ENCODE data around the gene OR5B12.

DNA sequence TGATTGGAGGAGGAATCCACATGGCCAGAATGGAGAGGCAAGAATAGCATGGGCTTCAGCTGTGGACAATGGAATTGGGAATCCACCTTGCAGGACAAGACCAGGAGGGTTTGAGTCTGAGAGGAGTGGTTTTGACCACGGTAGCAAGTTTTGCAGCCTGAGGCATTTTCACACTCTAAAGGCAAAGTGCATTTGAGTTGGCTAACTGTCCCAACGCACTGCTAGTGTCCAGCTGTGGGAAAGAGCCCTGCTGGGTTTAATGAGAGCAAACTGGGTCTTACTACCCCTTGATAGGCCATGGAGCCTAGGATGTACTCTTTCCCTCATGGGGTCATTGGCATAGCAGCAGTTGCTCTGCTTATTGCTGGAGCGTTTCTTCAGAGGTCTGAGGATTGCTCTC is 14.0 kb downstream of the OR5B12 start, which contains the start of gene OR5B2:
- no peak for TF ChIP-seq POLR2A (IDR thresholded peaks at IDR 0.05; ENCODE audit: borderline replicate concordance, extremely low read depth, insufficient read depth, insufficient read length)
- TF ChIP-seq, protein P1, sequence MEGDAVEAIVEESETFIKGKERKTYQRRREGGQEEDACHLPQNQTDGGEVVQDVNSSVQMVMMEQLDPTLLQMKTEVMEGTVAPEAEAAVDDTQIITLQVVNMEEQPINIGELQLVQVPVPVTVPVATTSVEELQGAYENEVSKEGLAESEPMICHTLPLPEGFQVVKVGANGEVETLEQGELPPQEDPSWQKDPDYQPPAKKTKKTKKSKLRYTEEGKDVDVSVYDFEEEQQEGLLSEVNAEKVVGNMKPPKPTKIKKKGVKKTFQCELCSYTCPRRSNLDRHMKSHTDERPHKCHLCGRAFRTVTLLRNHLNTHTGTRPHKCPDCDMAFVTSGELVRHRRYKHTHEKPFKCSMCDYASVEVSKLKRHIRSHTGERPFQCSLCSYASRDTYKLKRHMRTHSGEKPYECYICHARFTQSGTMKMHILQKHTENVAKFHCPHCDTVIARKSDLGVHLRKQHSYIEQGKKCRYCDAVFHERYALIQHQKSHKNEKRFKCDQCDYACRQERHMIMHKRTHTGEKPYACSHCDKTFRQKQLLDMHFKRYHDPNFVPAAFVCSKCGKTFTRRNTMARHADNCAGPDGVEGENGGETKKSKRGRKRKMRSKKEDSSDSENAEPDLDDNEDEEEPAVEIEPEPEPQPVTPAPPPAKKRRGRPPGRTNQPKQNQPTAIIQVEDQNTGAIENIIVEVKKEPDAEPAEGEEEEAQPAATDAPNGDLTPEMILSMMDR (IDR thresholded peaks at IDR 0.05 in 2 of 3, conservative IDR thresholded peaks at IDR 0.05 in 1 of 3; ENCODE audit: borderline replicate concordance in 1 of 3, insufficient read depth in 1 of 3, low read depth in 2 of 3, low read length in 2 of 3): no peak
- TF ChIP-seq SP1 (IDR thresholded peaks at IDR 0.05; ENCODE audit: low read depth): no peak
- no peak for TF ChIP-seq YY1 (IDR thresholded peaks at IDR 0.05; ENCODE audit: extremely low read depth, insufficient replicate concordance, low read depth, low read length)
